Naive thymus-derived CD4-positive, alpha-beta T cell (primary cell): ENCODE data around the gene CNTRL. TPM values are rescaled to one million over a fixed set of nuclear protein-coding genes. Genes with fewer than 3 reads are reported as not detected.

ENCODE experiments used
- ATAC-seq: fragments of 150-1000 bp; cut with Tn5 transposase; 2 replicates; pipeline ENCODE4 v1.10.0; 2021; ENCODE audit warnings: mild to moderate bottlenecking, moderate library complexity
- CTCF ChIA-PET: fragments of 350-600 bp; sonication (Branson Sonifier 250); formaldehyde crosslinking; loops from one replicate; lab custom pipeline; 2021; ENCODE audit warnings: antibody characterized with exemption; lab: Charles Lee
- POLR2A ChIA-PET: fragments of 350-600 bp; sonication (Branson Sonifier 250); formaldehyde crosslinking; loops from one replicate; lab custom pipeline; 2021; ENCODE audit warnings: antibody characterized with exemption, inconsistent platforms; lab: Charles Lee
- DNase-seq, 9 donors: peaks; one replicate each; pipeline versions ENCODE4 v3.0.0 to v3.0.0-alpha.2; 2020 to 2022; ENCODE audit warnings: mixed read lengths in 1 of 9
- H3K27ac ChIP-seq: one replicate; pipeline ENCODE4 v1.7.0; 2013; ENCODE audit warnings: mild to moderate bottlenecking, low read depth, low read length, moderate library complexity
- H3K27me3 ChIP-seq, 2 donors: one replicate each; pipeline ENCODE4 v1.7.0; 2013; ENCODE audit warnings: low read length in 2 of 2, mild to moderate bottlenecking in 2 of 2, moderate library complexity in 2 of 2; ENCODE audit not compliant: control insufficient read depth in 2 of 2, insufficient read depth in 2 of 2
- H3K36me3 ChIP-seq, 3 experiments: 1 replicate in 2 of 3; 2 replicates in 1 of 3; pipeline ENCODE4 v1.7.0; 2013; ENCODE audit warnings: low read length in 3 of 3, mild to moderate bottlenecking in 3 of 3, moderate library complexity in 1 of 3; ENCODE audit not compliant: insufficient read depth in 3 of 3, control insufficient read depth in 2 of 3
- H3K4me1 ChIP-seq, 2 donors: one replicate each; pipeline ENCODE4 v1.7.0; 2013; ENCODE audit warnings: low read length in 2 of 2, mild to moderate bottlenecking in 2 of 2, moderate library complexity in 1 of 2; ENCODE audit not compliant: control insufficient read depth in 2 of 2, insufficient read depth in 2 of 2
- H3K4me3 ChIP-seq: 2 replicates; pipeline ENCODE4 v1.7.0; 2013; ENCODE audit warnings: mild to moderate bottlenecking, low read length
- H3K9me3 ChIP-seq, 3 experiments: 1 replicate in 2 of 3; 2 replicates in 1 of 3; pipeline ENCODE4 v1.7.0; 2013; ENCODE audit warnings: low read length in 3 of 3; ENCODE audit not compliant: control insufficient read depth in 2 of 3
- H3K27ac Mint-ChIP-seq, 9 donors: one replicate each; pipeline ENCODE4 v1.8.0; 2020 to 2022; ENCODE audit warnings: mixed read lengths in 9 of 9, mild to moderate bottlenecking in 8 of 9, moderate library complexity in 5 of 9, inconsistent platforms in 2 of 9
- H3K27me3 Mint-ChIP-seq, 5 donors: one replicate each; pipeline ENCODE4 v1.8.0; 2021 to 2022; ENCODE audit warnings: mixed read lengths in 5 of 5, mild to moderate bottlenecking in 1 of 5
- H3K36me3 Mint-ChIP-seq, 5 donors: one replicate each; pipeline ENCODE4 v1.8.0; 2020 to 2022; ENCODE audit warnings: mixed read lengths in 5 of 5, mild to moderate bottlenecking in 3 of 5, inconsistent platforms in 1 of 5
- H3K4me1 Mint-ChIP-seq, 7 donors: one replicate each; pipeline ENCODE4 v1.8.0; 2020 to 2022; ENCODE audit warnings: mixed read lengths in 7 of 7, mild to moderate bottlenecking in 3 of 7, inconsistent platforms in 1 of 7
- H3K4me3 Mint-ChIP-seq, 10 donors: one replicate each; pipeline ENCODE4 v1.8.0; 2020 to 2022; ENCODE audit warnings: mild to moderate bottlenecking in 10 of 10, mixed read lengths in 10 of 10, moderate library complexity in 6 of 10, inconsistent platforms in 2 of 10
- H3K9me3 Mint-ChIP-seq, 11 donors: one replicate each; pipeline ENCODE4 v1.8.0; 2020 to 2022; ENCODE audit warnings: mixed read lengths in 11 of 11, mild to moderate bottlenecking in 4 of 11, inconsistent platforms in 1 of 11, moderate library complexity in 1 of 11
- intact Hi-C, 2 donors: fragments of 100-400 bp; cut with micrococcal nuclease; formaldehyde crosslinking; loops; one replicate each; pipeline ENCODE4 v1.15.1; 2023
- polyA plus RNA-seq, 2 donors: library from polyadenylated mRNA; unstranded; fragments of 300-500 nt; fragmentation: Illumina TruSeq; gene quantifications; one replicate each; pipeline ENCODE4 v1.2.3, GENCODE V29; 2021
- total RNA-seq, 6 experiments: library from RNA in 5 of 6; stranded (reverse) in 5 of 6; gene quantifications; 1 replicate in 5 of 6; 2 replicates in 1 of 6; pipeline ENCODE4 v1.2.3 and lab custom pipeline; 2021 to 2026

CNTRL gene
- total and polyA plus RNA-seq, 7 experiments from 2014 or later, result 14.4 to 131 (median 81.6) TPM

- DNase-seq, result no peak
- intact Hi-C loops, result no loop called here
- Mint-ChIP-seq H3K27ac (no peak overlapping the region), H3K9me3 (no peaks in the 10 kb centered on the region), H3K27me3 (no peaks in the 10 kb centered on the region), H3K4me3 (no peak overlapping the region), H3K36me3 (peaks cover 0 to 9% (median 4%) of the 10 kb centered on the region in 5 donors), H3K4me1 (peaks cover 0 to 7% (median 0%) of the 10 kb centered on the region in 7 donors)
- ATAC-seq, result no peak
- no peak overlapping the region for H3K27ac ChIP-seq
- H3K27me3 ChIP-seq, result no peaks in the 10 kb centered on the region
- no peak overlapping the region for H3K4me3 ChIP-seq
- no peaks in the 10 kb centered on the region for H3K36me3 ChIP-seq
- ChIA-PET CTCF (no interaction called here), POLR2A (no interaction called here)
- no peaks in the 10 kb centered on the region for H3K9me3 ChIP-seq
- H3K4me1 ChIP-seq, result no peaks in the 10 kb centered on the region
Measured at GRCh38 chr9:121220996-121221663, 146.4 kb downstream of the CNTRL start.

- H3K36me3 Mint-ChIP-seq, result peaks cover 0 to 9% (median 4%) of the 10 kb centered on the region in 5 donors
- H3K9me3 Mint-ChIP-seq, result no peaks in the 10 kb centered on the region
- ChIA-PET POLR2A (no interaction called here), CTCF (no interaction called here)
- H3K4me1 Mint-ChIP-seq, result peaks cover 0 to 3% (median 0%) of the 10 kb centered on the region in 7 donors
- H3K27ac Mint-ChIP-seq, result no peak overlapping the region
- no peaks in the 10 kb centered on the region for H3K4me1 ChIP-seq
- no peak overlapping the region for H3K4me3 ChIP-seq
- no peaks in the 10 kb centered on the region for H3K9me3 ChIP-seq
- H3K27me3 Mint-ChIP-seq, result no peaks in the 10 kb centered on the region
- no peak overlapping the region for H3K27ac ChIP-seq
- no peaks in the 10 kb centered on the region for H3K27me3 ChIP-seq
- no peak for DNase-seq
- no peak for ATAC-seq
- no peak overlapping the region for H3K4me3 Mint-ChIP-seq
- H3K36me3 ChIP-seq, result no peaks in the 10 kb centered on the region
- intact Hi-C loops, result no loop called here
Measured at GRCh38 chr9:121221664-121222055, 146.9 kb downstream of the CNTRL start.

DNA sequence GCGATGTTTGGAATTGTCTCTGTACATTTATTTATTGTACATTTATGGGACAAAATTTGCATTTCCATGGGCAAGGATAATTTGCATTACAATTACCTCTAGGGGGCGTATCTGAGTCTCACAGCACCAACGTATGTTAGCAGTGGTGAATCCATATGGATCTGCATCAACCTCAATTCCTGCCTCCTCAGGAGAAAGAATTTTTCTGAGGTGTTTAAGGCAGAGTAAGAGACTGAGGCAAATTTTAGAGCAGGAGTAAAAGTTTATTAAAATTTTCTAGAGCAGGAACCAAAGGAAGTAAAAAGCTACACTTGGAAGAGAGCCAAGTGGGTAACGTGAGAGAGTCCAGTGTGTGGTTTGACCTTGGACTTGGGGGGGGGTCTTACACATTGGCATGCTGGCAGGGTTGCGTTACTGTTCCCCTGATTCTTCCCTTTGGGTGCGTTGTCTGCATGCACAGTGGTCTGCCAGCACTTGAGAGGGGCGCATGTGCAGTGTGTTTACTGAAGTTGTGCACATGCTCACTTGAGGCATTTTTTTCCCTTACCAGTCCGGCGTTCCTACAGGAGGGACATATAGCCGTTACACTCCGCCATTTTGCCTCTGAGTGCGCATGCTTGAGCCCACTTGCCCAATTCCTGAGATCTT, 147.9 kb downstream of the CNTRL start:
- Mint-ChIP-seq H3K27ac (no peak overlapping the region), H3K9me3 (no peaks in the 10 kb centered on the region), H3K36me3 (peaks cover 0 to 9% (median 4%) of the 10 kb centered on the region in 5 donors), H3K4me3 (no peak overlapping the region), H3K4me1 (peaks cover 0 to 3% (median 0%) of the 10 kb centered on the region in 7 donors), H3K27me3 (no peaks in the 10 kb centered on the region)
- Histone ChIP-seq H3K27me3 (no peaks in the 10 kb centered on the region), H3K36me3 (no peaks in the 10 kb centered on the region), H3K4me3 (no peak overlapping the region), H3K27ac (no peak overlapping the region), H3K9me3 (no peaks in the 10 kb centered on the region), H3K4me1 (no peaks in the 10 kb centered on the region)
- DNase-seq, result no peak
- intact Hi-C loops, result no loop called here
- ChIA-PET POLR2A (no interaction called here), CTCF (no interaction called here)
- no peak for ATAC-seq

DNA sequence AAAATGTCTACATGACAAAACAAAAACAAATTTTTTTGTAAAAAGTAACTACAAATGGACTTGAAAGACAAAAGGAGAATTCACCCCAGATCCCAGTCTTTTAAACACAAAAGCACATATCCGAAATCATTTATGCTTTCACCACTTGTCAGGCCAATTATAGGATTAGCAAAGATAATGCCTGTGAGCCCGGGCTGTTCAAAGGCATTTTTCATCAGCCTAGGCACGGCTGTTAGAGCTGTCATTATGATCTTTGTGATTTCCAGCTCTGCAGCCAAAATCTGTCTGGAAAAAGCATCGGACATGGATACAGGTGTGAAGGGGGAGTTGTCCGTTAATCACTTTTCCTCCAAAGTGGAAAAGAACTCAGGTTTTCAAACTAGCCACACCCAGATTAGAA, 150.5 kb downstream of the CNTRL start:
- ATAC-seq (no peak), DNase-seq (no peak)
- Histone ChIP-seq H3K4me1 (no peaks in the 10 kb centered on the region), H3K27ac (no peak overlapping the region), H3K9me3 (no peaks in the 10 kb centered on the region), H3K4me3 (no peak overlapping the region), H3K36me3 (no peaks in the 10 kb centered on the region), H3K27me3 (no peaks in the 10 kb centered on the region)
- Mint-ChIP-seq H3K27me3 (no peaks in the 10 kb centered on the region), H3K4me1 (peaks cover 0 to 2% (median 0%) of the 10 kb centered on the region in 7 donors), H3K4me3 (no peak overlapping the region), H3K9me3 (no peaks in the 10 kb centered on the region), H3K36me3 (peaks cover 0 to 4% (median 0%) of the 10 kb centered on the region in 5 donors), H3K27ac (no peak overlapping the region)
- intact Hi-C loops, result no loop called here
- CTCF ChIA-PET, result no interaction called here
- POLR2A ChIA-PET, result interaction anchor here (0.7 kb wide), 1 partner anchor 17 kb away, joined by 3 read pairs; no protein-coding TSS in a partner anchor

- H3K27me3 Mint-ChIP-seq, result no peaks in the 10 kb centered on the region
- ATAC-seq, result no peak
- peaks cover 0 to 5% (median 0%) of the 10 kb centered on the region in 5 donors for H3K36me3 Mint-ChIP-seq
- H3K9me3 ChIP-seq, result no peaks in the 10 kb centered on the region
- no peak for DNase-seq
- no peak overlapping the region for H3K4me3 Mint-ChIP-seq
- ChIA-PET POLR2A (no interaction called here), CTCF (no interaction called here)
- no peak overlapping the region for H3K27ac Mint-ChIP-seq
- H3K27me3 ChIP-seq, result no peaks in the 10 kb centered on the region
- intact Hi-C loops, result no loop called here
- no peaks in the 10 kb centered on the region for H3K36me3 ChIP-seq
- H3K4me1 ChIP-seq, result no peaks in the 10 kb centered on the region
- peaks cover 0 to 2% (median 0%) of the 10 kb centered on the region in 7 donors for H3K4me1 Mint-ChIP-seq
- H3K27ac ChIP-seq, result no peak overlapping the region
- H3K4me3 ChIP-seq, result no peak overlapping the region
- no peaks in the 10 kb centered on the region for H3K9me3 Mint-ChIP-seq
Measured at GRCh38 chr9:121226175-121226574, 151.4 kb downstream of the CNTRL start.

Other genes with a start within 250 kb of the CNTRL start
- gene PSMD5, start 232.0 kb upstream of the CNTRL start, total RNA-seq, result 10 to 100 TPM; 33.5 to 63.9 (median 44.0) TPM
- gene PSMD5, start 232.0 kb upstream of the CNTRL start, polyA plus RNA-seq, result 10 to 100 TPM; 22.3 to 29.2 TPM
- gene PHF19, start 197.8 kb upstream of the CNTRL start, total RNA-seq, result 100 to 1,000 TPM in 3 of 5 experiments, 10 to 100 TPM in 2; 65.9 to 271 (median 197) TPM
- 10 to 100 TPM; 13.1 to 16.5 TPM for gene PHF19, start 197.8 kb upstream of the CNTRL start, polyA plus RNA-seq
- gene TRAF1, start 148.2 kb upstream of the CNTRL start, total RNA-seq, result 100 to 1,000 TPM in 2 of 5 experiments, 10 to 100 TPM in 3; 58.7 to 131 (median 98.2) TPM
- 1 to 10 TPM; 3.7 to 6.6 TPM for gene TRAF1, start 148.2 kb upstream of the CNTRL start, polyA plus RNA-seq
- 1 to 10 TPM; 1.8 to 2.9 (median 2.4) TPM for gene C5, start 24.7 kb upstream of the CNTRL start, total RNA-seq
- gene C5, start 24.7 kb upstream of the CNTRL start, polyA plus RNA-seq, result under 1 TPM; 0.41 to 0.48 TPM
- gene RAB14, start 126.9 kb downstream of the CNTRL start, total RNA-seq, result 10 to 100 TPM; 43.9 to 66.5 (median 60.7) TPM
- 10 to 100 TPM; 30.5 to 38.7 TPM for gene RAB14, start 126.9 kb downstream of the CNTRL start, polyA plus RNA-seq
- gene GSN, start 193.2 kb downstream of the CNTRL start, total RNA-seq, result 10 to 100 TPM in 1 of 5 experiments, 1 to 10 TPM in 4; 4.2 to 34.6 (median 7.8) TPM
- 1 to 10 TPM; 2.9 to 3.9 TPM for gene GSN, start 193.2 kb downstream of the CNTRL start, polyA plus RNA-seq